ENCODE data around the gene CRMP1.

GRCh38 chr4:5814421-5814820 is 78.5 kb downstream of the CRMP1 start:
- TF ChIP-seq CTCF (IDR thresholded peaks at IDR 0.05; ENCODE audit: borderline replicate concordance, extremely low read depth, low read length, poor library complexity, severe bottlenecking) (no peak), EZH2 (IDR thresholded peaks at IDR 0.05; ENCODE audit: borderline replicate concordance, low read depth, low read length, severe bottlenecking) (no peak)
